NCI-H345 (cell line): Measurements from ENCODE around the gene DOCK2.

Experiments
- DNase-seq: peaks from one replicate; lab custom pipeline; 2025; lab: John Stamatoyannopoulos, UW

DOCK2 gene

DNA sequence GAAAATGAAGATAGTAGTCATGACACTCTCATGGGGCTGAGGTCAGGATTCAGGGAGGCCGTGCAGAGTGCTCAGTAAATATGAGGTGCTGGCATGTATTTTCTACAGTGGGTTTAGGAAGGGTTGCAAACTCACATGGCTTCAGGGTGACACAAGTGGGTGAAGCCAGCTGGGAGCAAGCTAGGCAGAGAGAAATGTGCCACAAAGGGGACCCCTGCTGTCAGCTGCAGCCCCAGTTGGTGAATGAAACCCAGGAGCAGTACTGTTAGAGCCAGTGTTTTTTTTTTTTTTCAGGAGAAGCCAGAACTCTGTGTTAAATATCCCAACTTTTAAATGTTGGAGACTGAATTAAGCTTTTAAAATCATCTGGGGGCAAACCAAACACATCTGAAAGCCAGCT is 267.9 kb downstream of the DOCK2 start:
- peak; percentile 18 for DNase-seq

DNA sequence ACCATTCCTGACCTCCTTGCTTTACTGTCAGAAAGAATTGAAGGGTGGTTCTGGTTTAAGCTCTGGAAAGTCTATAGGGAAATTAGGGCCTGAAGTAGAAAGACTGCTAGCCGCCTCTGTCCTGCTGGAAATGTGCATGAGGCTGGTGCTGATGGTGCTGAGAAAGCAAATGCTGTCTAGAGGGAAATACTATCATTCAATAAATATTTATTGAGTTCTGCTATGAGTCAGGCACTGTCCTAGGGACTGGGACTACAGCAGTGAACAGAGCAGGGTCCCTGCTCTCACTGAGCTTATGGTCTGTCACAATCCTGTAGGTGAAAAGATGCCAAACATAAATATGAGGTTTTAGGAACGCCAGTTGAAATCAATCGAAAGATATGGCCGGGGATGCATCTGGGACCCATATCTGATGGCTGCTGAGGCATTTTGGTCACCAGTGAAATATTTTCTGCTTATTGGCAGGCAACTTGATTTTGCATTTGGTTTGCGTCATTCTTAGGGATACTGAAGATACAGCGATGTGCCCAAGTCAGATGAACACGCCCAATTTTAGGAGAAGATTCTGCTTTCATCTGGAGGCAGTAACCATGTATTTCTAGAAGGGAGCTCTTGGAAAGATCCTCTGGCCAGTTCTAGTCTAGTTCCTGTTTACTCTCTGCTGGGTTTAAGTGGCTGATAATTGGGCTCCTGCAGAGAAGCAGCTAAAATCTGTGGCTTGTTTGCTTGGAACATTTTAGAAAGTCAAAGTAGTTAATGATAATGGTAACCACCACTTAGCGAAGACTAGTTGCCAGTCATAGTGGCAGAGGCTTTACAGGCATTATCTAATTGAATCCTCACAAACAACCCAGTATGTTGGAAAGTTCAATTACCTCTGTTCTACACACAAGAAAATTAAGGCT is 269.9 kb downstream of the DOCK2 start:
- DNase-seq, result peak; percentile 60

DNA sequence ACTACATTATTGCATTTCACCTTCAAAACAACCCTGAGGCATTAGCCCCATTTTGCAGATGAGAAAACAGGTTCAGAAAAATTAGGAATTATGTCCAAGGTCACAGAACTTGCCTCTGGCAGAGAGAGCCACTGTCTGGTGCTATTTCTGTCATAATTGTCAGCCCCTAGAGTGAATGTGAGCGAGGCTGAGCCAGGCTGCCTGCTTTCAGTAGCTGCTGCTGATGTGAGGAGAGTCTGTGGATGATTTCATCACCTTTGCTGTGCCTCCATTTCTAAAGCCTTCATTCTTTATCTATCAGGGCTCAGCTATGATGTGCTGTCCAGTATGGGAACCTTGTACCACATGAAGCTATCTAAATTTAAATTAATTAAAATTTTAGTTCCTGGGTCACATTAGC is 271.8 kb downstream of the DOCK2 start:
- no peak for DNase-seq

DNA sequence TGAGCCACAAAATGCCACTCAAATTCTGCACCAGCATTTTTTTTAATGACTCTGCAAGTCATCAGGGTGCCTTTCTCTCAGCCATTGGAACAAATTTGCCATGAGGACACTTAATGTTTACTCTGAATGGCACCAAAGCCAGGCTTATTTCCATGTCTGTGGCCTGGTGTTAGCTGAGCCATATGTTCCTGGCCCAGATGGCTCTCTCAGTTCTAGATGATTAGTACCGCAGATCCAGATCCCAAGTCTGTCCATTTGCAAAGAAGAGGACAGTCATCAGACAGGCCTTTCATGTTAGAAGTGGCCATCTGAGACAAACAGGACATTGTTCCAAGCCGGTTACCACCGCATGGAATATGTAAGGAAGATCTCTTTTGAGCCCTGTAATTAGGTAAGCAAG is 272.9 kb downstream of the DOCK2 start:
- DNase-seq, result no peak

DNA sequence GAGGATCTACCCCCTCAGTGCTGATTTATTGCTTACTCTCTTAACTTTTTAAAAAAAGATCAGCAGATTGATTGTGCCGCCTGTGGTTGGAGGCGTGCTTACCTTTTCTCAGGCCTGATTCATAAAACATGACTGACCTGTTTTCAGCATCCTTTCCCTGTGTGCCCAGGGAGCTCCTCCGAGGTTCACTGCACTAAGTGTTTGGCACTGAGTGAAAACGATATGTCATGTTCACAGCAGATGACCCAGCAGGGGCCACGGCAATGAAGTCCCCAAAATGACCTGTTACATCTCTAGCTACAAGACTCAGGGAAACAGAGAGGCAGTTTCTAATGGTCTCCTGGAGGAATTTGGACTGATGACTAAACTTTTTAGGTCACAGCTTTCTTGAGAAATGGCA is 273.3 kb downstream of the DOCK2 start:
- DNase-seq, result no peak

DNA sequence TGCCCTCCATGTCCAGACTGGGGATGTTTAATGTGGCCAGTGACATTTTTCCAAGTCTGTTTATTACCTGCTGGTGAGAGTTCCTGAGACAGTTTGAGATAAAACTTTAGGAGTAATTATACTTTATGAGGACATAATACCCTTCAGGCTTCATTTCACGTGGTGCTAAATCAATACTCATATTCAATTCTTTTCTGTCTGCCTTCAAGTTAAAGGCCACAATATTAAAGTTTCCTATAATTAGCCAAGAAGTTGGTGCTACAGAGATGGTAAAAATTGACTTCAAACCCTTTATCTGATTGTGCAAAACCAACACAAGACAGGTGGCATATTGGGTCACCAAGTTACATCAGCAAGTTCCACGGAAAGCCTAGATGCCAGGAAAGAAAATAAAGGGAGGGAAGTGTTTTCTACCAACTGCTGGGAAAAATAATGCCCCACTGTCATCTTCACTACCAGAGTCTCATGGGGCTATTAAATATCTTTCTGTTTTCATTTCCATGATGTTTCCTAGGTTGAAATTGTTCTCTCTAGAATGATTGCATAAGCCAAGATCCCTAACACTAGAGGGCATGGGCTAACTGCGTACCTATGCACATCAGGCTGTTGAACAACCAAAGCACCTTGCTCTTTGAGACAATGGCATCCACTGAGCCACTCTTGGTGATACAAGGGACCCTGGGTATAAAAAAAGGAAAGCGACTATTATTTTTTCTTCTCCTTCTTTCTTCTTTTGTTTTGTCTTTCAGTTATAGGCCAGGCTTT is 274.6 kb downstream of the DOCK2 start:
- peak; percentile 16 for DNase-seq

DNA sequence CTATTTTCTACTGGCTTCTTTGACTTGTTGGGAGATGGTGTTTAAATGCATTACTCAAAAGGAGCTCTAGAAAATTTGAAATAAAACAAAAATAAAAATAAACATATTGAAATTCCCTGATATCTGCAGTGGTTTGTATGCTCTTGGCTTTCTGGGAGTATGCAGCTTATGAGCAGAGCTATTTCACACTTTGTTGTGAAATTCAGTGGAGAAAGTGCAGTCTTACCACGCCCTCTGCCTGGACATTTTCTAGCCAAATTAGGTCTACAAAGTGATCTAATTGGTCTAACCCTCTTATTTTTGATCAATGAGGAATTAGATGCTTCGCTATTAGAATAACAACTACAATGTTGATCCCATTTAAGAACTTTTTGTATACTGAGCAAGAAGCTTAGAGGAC is 276.4 kb downstream of the DOCK2 start:
- no peak for DNase-seq

DNA sequence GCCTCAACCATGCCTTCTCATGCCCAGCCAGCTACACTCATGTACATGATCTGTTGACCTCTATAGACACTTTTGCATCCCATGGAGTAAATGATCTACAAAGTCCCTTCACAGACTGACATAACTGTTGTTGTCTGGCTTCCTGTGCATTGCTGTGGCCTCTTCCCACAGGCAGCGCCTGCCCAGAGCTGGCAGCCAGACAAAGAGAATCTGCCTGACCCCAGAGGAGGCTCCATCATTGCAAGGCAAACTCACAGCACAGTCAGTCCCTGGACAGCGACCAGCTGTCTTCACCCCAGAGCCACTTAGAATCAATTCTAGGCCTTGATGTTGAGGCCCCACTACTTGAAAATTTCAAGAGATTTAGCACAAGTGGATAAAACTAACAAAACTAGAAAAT is 277.7 kb downstream of the DOCK2 start:
- no peak for DNase-seq

DNA sequence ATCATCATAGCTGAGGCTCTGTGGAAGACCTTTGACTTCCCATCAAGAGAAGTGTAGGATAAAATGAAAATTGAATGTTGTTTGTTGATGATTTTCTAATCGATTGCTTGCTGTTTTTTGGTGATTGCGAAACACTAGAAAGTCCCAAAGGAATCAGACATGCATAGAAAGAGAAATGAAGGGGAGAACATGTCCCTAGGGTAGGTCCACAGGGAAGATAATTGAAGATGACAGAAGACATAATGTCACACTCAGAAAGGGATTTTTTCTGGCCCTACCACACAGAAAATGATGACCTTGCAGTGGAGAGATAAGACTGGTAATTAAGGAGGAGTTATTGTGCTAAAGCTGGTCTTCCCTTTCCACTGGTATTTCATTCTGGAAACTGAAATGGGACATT is 280.4 kb downstream of the DOCK2 start:
- DNase-seq, result no peak

DNA sequence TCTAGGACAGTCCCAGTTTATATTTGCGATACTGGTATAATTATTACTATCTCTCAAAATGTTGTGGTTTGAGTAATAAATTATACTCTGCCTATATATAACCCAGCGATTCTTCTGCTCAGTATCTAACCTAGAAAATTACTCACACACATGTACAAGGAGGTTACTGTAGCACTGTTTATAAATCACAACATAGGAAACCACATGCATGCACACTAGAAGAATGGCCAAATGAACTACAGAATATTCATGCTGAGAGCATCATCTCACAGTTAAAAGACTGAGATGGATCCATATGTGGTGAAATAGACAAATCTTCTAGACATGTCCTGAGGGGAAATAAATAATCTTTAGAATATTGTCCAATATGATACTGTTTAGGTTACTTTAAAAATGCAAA is 281.2 kb downstream of the DOCK2 start:
- no peak for DNase-seq

DNA sequence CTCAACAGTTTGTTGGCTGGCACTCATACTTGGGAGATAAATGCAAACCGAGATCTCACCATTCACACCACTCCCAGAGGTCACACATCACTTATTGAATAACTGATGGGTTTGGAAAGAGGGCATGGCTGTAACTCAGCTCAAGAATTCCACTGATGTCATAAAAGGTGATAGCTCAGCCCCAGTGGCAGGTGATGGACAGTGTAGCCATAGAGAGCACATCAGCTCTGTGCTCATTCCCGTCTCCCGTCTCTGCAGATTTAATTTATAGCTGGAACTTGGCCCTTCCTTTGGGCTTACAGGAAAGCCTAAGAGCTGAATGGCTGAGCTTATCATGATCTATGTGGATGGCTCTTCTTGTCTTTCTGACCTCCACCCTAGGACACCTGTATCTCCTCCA is 283.4 kb downstream of the DOCK2 start:
- DNase-seq, result no peak

DNA sequence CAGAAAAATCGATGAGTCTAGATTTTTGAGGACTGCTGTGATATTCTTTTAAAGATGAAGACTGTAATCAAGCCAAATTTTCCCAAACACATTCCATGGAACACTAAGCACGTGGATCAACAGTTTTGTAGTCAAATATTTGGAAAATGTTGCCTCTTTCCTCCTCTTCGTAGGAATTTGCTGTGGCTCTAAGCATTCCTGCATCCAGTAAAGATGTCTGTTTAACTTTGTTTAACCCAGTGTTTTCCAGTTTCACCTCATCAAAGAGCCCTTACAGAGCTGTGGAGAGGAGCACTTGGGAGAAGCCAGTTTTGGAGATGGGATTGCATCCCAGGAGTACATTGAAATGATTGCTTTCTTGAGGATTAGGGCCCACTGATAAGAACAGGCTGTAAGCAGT is 284.3 kb downstream of the DOCK2 start:
- DNase-seq, result no peak

DNA sequence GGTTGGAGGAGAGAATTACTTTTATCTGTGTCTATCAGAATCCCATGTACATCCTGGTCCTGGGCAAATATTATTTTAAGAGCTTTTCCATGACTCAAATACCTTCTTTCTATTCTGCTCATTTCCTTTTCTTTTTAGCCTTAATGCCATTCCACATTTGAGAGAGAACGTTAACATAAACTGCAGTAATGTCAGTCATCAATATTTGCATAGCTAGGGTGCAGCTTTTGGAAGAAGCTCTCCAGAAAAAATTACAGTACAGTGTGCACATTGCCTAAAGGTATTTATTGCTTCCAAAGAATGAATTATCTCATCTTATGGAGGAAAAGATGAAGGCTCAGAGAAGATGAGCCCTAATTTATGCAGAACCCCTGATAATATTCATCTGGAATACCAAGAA is 284.9 kb downstream of the DOCK2 start:
- DNase-seq, result no peak

DNA sequence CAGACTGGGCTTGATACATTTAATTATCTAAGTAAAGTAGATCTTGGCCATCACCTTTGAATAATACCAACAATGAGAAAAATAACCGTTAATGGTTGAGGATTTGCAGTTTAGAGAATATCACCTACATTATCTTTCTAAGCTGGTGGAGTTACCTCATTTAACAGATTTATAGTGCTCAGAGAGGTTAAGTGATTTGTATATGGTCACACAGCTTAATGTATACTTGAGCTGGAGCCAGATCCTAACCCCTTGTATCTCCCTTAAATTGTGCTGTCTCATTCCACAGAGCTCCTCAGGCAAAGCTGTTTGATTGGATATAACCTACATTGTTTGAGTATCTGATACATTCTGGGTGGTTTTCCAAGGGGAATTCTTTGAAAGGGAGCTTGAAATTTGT is 285.4 kb downstream of the DOCK2 start:
- no peak for DNase-seq

DNA sequence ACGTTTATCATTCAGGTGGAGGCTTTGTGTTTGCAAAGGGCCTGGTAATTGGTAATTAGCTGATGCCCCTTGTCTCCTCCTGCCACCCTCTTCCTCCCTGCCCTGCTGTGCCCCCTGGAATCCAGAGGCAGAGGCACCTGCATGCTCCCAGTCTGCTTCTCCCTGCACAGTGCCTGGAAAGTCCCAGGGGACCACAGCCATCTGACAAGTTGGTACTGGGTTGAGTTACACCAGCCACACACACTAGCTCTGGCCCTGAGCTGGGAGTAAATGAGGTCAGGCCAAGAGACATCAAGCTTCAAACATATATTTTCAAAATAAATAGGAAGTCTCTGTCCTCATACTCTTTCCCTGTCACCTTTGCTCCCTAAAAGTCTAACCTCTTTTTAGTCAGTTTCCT is 286.9 kb downstream of the DOCK2 start:
- peak; percentile 5 for DNase-seq

DNA sequence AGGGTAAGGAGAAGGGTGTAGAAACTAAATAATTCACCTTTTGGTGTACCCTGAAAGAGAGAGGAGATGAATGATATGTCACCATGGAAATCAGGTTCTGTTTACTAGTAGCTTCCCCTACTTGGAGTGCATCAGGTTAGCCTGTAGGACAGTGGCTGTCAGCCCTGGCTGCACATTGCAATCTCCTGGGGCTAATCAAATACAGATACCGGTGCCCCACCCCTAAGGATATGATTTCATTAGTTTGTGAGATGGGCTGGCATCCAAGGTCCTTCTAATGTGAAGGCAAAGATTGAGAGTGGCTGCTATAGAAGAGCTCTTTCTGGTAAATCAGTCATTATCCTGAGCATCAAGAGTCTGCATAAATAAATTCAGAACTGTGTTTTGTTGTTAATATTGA is 296.1 kb downstream of the DOCK2 start:
- DNase-seq, result peak; percentile 24

DNA sequence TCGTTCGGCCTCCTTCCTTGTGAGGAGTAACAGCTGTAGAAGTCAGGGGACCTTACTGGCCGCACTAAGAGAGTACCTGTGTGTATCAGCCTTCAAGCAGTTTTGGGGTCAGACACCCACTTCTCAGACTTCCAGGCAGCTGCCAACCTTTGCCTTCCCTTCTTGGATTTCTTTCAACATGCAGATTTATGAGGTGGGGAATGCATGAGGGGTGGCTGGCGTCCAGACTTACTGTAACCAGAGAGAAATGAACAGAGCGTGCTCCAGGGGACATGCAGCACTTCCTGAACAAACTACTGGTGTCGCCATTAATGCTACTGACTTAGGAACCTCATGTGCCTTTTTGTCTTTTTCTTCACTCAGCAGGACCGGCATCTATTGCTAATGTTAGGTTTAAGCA is 296.5 kb downstream of the DOCK2 start:
- no peak for DNase-seq

DNA sequence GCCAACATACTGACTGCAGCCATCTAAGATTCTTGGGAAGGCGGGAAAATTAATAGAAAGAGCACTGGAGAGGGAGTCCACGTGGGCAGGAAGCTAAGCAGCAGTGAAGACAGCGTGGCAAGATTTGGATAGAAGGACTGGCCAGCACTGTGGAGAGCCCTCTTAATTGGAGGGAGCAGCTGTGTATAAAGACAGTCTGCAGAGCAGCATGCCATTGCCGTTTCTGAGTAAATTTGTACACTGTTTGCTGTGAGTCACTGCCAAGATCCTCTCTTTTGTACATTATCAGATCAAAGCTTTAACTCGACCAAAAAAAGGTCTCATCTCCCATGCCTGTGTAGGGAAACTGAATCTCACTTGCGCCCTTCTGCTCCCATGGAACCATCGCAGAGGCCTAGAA is 297.9 kb downstream of the DOCK2 start:
- no peak for DNase-seq

DNA sequence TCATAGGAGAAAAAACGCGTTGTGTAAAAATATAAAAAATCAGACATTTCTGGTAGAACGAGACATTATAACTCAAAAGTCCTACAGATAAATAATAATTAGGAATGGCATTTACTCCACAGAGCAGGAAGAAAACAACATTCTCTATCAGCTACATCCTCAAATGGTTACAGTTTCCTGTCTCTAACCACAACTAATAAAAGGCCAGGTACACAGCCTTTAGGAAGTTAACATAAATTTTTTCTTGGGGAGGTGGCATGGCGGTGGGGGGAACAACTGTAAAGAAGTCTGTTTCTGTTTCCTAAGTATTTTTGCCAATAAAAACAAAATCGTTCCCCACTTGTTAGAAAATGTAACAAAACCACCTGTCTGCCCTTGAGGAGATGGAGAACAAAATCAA is 298.7 kb downstream of the DOCK2 start:
- no peak for DNase-seq

DNA sequence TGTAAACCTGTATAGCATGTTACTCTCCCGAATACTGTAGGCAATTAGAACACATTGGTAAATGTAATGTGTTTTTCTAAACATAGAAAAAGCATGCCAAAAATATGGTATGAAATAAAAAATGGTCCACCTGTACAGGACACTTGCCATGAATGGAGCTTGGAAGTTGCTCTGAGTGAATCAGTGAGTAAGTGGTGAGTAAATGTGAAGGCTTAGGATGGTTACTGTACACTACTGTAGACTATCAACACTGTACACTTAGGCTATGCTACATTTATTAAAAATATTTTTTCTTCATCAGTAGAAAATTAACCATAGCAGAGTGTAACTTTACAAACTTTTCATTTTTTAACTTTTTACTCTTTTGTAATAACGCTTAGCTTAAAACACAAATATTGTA is 301.4 kb downstream of the DOCK2 start:
- no peak for DNase-seq

DNA sequence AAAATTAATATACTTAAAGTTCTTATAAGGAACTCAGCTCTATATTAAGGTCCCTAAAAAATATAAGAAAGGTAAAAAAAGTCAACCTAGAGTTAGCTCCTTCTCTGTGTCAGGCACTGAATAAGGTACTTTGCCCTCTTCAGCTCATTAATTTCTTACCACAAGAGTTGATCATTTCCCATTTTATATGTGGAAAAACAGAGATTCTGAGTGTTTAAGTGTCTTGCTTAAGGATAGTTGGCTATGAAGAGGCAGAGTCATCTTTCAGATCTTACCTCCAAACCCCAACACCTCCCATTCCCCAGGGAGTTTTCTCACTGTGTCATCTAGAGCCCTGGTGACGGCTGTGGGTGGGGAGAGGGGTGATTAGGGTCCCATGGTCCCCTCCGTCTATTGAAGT is 302.7 kb downstream of the DOCK2 start:
- DNase-seq, result no peak

DNA sequence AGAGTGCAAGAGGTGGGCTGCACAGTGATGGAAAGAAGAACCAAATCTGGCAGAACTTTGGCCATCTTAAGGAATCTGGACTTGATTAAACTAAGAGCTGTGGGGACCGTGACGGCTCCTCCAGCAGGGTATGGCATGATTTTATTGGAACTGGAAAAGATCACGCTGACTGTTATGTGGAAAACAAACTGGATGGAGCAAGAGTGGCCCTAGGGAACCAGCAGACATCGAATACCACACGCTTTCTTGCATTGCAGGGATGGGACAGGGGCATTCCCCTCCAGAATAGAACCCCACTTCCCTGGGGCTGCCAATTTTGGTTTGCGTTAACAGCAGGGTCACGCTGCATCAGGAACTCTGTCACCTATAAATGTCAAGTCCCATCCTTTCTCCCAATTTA is 304.5 kb downstream of the DOCK2 start:
- no peak for DNase-seq

DNA sequence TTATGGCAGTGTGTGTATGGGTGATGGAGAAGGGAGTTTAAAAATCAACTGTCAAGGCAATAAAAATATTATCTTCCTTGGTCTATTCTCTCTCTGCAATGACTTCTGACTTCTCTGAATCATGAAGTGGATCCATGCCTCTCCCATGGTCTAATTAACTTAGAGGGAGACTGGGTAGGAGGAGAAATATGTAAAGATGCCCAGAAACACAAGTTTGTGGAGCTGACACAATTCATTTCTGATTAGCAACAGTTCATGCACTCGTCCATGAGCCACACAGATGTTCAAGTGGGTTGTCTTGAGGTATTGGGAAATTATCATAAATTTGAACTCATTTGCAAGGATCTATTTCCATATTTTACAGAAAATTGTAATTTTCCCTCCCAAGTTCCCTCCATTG is 305.1 kb downstream of the DOCK2 start:
- DNase-seq, result no peak

DNA sequence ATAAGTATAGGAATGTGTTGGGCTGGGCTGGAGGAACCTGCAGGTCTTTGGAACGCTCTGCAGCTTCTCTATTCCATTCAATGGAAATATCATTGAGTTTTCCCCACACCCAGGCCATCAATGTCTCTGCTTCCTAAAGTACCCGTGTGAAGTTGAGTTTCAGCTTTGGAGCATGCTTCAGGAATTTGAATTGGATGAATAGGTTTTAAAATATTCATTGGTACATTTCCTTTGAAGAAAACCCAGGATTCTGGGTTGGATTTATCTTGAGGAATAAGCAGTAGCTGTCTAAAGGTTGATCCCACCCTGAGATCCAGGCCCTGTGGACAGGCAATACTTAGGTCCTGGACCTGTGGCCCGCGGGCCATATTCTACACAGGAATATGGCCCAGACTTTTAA is 306.0 kb downstream of the DOCK2 start:
- no peak for DNase-seq
